ENCODE data around the gene SSRP1. TPM values are rescaled to one million over a fixed set of nuclear protein-coding genes. Genes with fewer than 3 reads are reported as not detected.
A peak's percentile ranks its signal among the peaks of the same experiment; 100 is the strongest.

Gene SSRP1
- total and polyA plus RNA-seq, 9 of the 15 experiments (the other 6 are each of a cell fraction or from before 2014, with no cell fraction given), result 91.1 to 416 (median 245) TPM

DNA sequence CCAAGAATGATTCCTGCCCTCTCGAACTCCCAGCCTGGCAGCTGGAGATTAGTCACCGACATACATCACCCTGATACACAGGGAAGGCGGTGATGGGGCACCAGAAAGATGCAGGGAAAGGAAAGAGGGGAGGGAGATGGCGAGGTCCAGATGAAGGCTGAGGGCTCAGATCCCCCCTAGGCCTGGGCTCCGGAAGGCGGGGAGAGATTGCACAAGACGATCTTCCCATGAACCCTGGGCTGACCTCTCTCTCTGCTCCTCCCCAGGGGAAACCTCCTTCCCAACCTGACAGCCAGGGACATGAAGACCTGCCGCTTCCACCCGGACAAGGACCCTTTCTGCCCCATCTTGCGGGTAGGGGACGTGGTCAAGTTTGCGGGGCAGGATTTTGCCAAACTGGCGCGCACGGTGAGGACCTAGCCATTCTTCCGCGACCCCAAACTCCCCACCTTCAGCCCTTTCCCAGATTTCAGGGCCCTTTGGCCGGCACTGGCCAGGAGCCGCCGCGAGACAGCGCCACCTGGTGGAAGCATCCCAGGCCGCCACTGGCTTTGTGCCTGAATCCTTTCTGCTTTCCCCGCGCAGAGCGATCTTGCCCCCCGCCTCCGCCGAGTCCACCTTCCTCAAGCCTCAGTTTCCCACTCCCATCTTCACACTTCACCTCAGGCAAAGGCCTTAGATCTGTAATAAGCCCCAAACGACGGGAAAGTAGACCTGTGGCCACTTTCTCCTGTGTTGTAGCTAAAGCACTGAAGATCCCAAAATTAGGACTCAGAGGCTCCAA is 14.0 kb upstream of the SSRP1 start (continued):
- TF ChIP-seq BRF1 (IDR thresholded peaks at IDR 0.05; ENCODE audit: borderline replicate concordance, extremely low read depth, insufficient read length) (no peak), SLC30A9 (CRISPR knock-in tag; IDR thresholded peaks at IDR 0.05) (no peak), NCOA4 (IDR thresholded peaks at IDR 0.05; ENCODE audit: partially characterized antibody) (no peak), POLR2H (tag; IDR thresholded peaks at IDR 0.05; ENCODE audit: low read depth) (no peak), HNRNPH1 (optimal IDR thresholded peaks at IDR 0.05; ENCODE audit: low read depth, low read length) (no peak), NCOA1 (IDR thresholded peaks at IDR 0.05; ENCODE audit: low read depth) (no peak), RBM17 (IDR thresholded peaks at IDR 0.05; ENCODE audit: borderline replicate concordance, low read depth, low read length) (no peak), SMARCE1 (IDR thresholded peaks at IDR 0.05) (no peak), XRCC5 (IDR thresholded peaks at IDR 0.05; ENCODE audit: low read depth, low read length) (peak; percentile 68; the same call in 1 of the 2 replicates), HLTF (IDR thresholded peaks at IDR 0.05) (no peak), NFIC (IDR thresholded peaks at IDR 0.05) (peak; percentile 87), PPARD (CRISPR knock-in tag; IDR thresholded peaks at IDR 0.05) (no peak), ZNF589 (CRISPR knock-in tag; IDR thresholded peaks at IDR 0.05; ENCODE audit: low read depth) (no peak), IRF2 (CRISPR knock-in tag; IDR thresholded peaks at IDR 0.05) (no peak), ZEB2 (IDR thresholded peaks at IDR 0.05) (no peak), ZNF561 (CRISPR knock-in tag; conservative IDR thresholded peaks at IDR 0.05) (no peak), RAD21 (CRISPR knock-in tag; conservative IDR thresholded peaks at IDR 0.05 in 1 of 2, IDR thresholded peaks at IDR 0.05 in 1 of 2) (peak; percentile 46 to 66), EZH2 (IDR thresholded peaks at IDR 0.05; ENCODE audit: borderline replicate concordance, low read depth, low read length) (no peak), SMC3 (conservative IDR thresholded peaks at IDR 0.05; ENCODE audit: insufficient read depth, low read depth, low read length) (peak; percentile 35; the same call in 1 of the 2 replicates), ZFPM2 (CRISPR knock-in tag; IDR thresholded peaks at IDR 0.05) (no peak)
- TF ChIP-seq, protein P1, sequence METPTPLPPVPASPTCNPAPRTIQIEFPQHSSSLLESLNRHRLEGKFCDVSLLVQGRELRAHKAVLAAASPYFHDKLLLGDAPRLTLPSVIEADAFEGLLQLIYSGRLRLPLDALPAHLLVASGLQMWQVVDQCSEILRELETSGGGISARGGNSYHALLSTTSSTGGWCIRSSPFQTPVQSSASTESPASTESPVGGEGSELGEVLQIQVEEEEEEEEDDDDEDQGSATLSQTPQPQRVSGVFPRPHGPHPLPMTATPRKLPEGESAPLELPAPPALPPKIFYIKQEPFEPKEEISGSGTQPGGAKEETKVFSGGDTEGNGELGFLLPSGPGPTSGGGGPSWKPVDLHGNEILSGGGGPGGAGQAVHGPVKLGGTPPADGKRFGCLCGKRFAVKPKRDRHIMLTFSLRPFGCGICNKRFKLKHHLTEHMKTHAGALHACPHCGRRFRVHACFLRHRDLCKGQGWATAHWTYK (CRISPR knock-in tag; IDR thresholded peaks at IDR 0.05), result no peak
- TF ChIP-seq, protein P2, sequence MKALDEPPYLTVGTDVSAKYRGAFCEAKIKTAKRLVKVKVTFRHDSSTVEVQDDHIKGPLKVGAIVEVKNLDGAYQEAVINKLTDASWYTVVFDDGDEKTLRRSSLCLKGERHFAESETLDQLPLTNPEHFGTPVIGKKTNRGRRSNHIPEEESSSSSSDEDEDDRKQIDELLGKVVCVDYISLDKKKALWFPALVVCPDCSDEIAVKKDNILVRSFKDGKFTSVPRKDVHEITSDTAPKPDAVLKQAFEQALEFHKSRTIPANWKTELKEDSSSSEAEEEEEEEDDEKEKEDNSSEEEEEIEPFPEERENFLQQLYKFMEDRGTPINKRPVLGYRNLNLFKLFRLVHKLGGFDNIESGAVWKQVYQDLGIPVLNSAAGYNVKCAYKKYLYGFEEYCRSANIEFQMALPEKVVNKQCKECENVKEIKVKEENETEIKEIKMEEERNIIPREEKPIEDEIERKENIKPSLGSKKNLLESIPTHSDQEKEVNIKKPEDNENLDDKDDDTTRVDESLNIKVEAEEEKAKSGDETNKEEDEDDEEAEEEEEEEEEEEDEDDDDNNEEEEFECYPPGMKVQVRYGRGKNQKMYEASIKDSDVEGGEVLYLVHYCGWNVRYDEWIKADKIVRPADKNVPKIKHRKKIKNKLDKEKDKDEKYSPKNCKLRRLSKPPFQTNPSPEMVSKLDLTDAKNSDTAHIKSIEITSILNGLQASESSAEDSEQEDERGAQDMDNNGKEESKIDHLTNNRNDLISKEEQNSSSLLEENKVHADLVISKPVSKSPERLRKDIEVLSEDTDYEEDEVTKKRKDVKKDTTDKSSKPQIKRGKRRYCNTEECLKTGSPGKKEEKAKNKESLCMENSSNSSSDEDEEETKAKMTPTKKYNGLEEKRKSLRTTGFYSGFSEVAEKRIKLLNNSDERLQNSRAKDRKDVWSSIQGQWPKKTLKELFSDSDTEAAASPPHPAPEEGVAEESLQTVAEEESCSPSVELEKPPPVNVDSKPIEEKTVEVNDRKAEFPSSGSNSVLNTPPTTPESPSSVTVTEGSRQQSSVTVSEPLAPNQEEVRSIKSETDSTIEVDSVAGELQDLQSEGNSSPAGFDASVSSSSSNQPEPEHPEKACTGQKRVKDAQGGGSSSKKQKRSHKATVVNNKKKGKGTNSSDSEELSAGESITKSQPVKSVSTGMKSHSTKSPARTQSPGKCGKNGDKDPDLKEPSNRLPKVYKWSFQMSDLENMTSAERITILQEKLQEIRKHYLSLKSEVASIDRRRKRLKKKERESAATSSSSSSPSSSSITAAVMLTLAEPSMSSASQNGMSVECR (CRISPR knock-in tag; IDR thresholded peaks at IDR 0.05), result no peak
- TF ChIP-seq, protein P3, sequence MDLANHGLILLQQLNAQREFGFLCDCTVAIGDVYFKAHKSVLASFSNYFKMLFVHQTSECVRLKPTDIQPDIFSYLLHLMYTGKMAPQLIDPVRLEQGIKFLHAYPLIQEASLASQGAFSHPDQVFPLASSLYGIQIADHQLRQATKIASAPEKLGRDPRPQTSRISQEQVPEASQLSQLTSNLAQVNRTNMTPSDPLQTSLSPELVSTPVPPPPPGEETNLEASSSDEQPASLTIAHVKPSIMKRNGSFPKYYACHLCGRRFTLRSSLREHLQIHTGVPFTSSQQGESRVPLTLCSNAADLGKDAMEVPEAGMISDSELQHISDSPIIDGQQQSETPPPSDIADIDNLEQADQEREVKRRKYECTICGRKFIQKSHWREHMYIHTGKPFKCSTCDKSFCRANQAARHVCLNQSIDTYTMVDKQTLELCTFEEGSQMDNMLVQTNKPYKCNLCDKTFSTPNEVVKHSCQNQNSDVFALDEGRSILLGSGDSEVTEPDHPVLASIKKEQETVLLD (IDR thresholded peaks at IDR 0.05), result no peak

Data from K562 (cell line).